Raji (cell line): ENCODE results near the gene ANKRD44.

Experiments
- POLR2A ChIP-seq: IDR thresholded peaks from 2 replicates; pipeline ENCODE4 v1.6.1; 2011; ENCODE audit warnings: low read depth, low read length, control low read depth; ENCODE audit not compliant: insufficient read depth

ANKRD44 gene

GRCh38 chr2:196971574-196972279 lies 338.9 kb downstream of the ANKRD44 start:
- TF ChIP-seq POLR2A = no peak

GRCh38 chr2:196970099-196970498 lies 340.5 kb downstream of the ANKRD44 start:
- no peak for TF ChIP-seq POLR2A

GRCh38 chr2:196968516-196968915 lies 342.1 kb downstream of the ANKRD44 start:
- TF ChIP-seq POLR2A = no peak

- no peak for TF ChIP-seq POLR2A
Measured at GRCh38 chr2:196967775-196968174, 342.8 kb downstream of the ANKRD44 start.

GRCh38 chr2:196967116-196967515 lies 343.5 kb downstream of the ANKRD44 start:
- no peak for TF ChIP-seq POLR2A

- TF ChIP-seq POLR2A = no peak
Measured at GRCh38 chr2:196966061-196966460, 344.5 kb downstream of the ANKRD44 start.

- TF ChIP-seq POLR2A = no peak
Measured at GRCh38 chr2:196965651-196966050, 344.9 kb downstream of the ANKRD44 start.

GRCh38 chr2:196963961-196964360 lies 346.6 kb downstream of the ANKRD44 start:
- TF ChIP-seq POLR2A = no peak

- TF ChIP-seq POLR2A = no peak
Measured at GRCh38 chr2:196963043-196963442, 347.5 kb downstream of the ANKRD44 start.

- TF ChIP-seq POLR2A = no peak
Measured at GRCh38 chr2:196962325-196962724, 348.3 kb downstream of the ANKRD44 start.

- no peak for TF ChIP-seq POLR2A
Measured at GRCh38 chr2:196961889-196962288, 348.7 kb downstream of the ANKRD44 start.

- TF ChIP-seq POLR2A = no peak
Measured at GRCh38 chr2:196959734-196960338, 350.7 kb downstream of the ANKRD44 start.

- TF ChIP-seq POLR2A = no peak
Measured at GRCh38 chr2:196959281-196959680, 351.3 kb downstream of the ANKRD44 start.

- no peak for TF ChIP-seq POLR2A
Measured at GRCh38 chr2:196957881-196958525, 352.6 kb downstream of the ANKRD44 start.

GRCh38 chr2:196957442-196957841 lies 353.1 kb downstream of the ANKRD44 start:
- TF ChIP-seq POLR2A = no peak

GRCh38 chr2:196956069-196956468 lies 354.5 kb downstream of the ANKRD44 start:
- no peak for TF ChIP-seq POLR2A
